Measurements from ENCODE around the gene POU6F2.

- TF ChIP-seq CTCF (conservative IDR thresholded peaks at IDR 0.05; ENCODE audit: low read depth, low read length) (no peak), EZH2 (IDR thresholded peaks at IDR 0.05; ENCODE audit: borderline replicate concordance, low read depth, low read length, poor library complexity, severe bottlenecking) (no peak)
Measured at GRCh38 chr7:39367943-39368342, 390.2 kb downstream of the POU6F2 start.

Data from A673 (cell line).